Measurements from ENCODE around the gene FAM168A.

FAM168A gene

DNA sequence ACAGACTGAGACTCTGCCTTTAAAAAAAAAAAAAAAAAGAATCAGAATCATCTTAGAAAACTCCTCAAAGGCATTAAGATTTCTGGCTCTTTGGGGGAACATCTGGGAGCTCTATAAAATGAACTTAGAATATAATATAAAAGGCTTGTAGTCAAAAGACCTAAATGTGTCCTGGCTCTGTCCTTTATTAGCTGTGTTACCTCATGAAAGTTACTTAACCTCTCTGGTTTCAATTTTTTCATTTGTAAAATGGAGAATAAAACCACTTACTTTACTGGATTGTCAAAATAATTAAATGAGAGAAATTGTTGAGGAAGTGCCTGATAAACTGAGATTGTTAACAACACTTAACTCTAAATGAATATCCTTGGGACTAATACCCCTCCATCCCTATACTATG, 81.8 kb downstream of the FAM168A start:
- Histone ChIP-seq H3K4me3 (ENCODE audit: low read depth, low read length) (no peak overlapping the region), H3K27ac (ENCODE audit: low read depth, low read length) (no peak overlapping the region), H3K27me3 (ENCODE audit: control insufficient read depth, insufficient read depth, low read length) (no peaks in the 10 kb centered on the region), H3K9me3 (ENCODE audit: control insufficient read depth, insufficient read depth, low read depth, low read length) (no peaks in the 10 kb centered on the region), H3K36me3 (ENCODE audit: control insufficient read depth, insufficient read depth, low read length) (no peaks in the 10 kb centered on the region), H3K9ac (ENCODE audit: low read length) (no peak overlapping the region), H3K4me1 (ENCODE audit: control insufficient read depth, insufficient read depth, low read length) (0 out of 2 replicates have a peak, but pooled peaks cover 5% of the 10 kb centered on the region)

DNA sequence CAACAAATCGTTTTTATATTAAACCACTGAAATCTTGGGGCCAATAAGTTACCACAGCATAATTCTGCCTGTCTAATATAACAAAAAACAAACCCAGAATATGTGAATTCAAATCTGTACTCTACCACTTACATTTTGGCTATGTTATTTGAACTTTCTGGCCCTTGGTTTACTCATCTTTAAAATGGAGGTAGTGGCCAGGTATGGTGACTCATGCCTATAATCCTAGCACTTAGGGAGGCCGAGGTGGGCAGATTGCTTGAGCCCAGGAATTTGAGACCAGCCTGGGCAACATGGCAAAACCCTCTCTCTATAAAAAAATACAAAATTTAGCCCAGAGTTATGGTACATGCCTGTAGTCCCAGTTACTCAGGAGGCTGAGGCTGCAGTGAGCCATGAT, 84.2 kb downstream of the FAM168A start:
- no peak overlapping the region for H3K4me3 ChIP-seq (ENCODE audit: low read depth, low read length)
- H3K27ac ChIP-seq (ENCODE audit: low read depth, low read length) = no peak overlapping the region
- no peak overlapping the region for H3K9ac ChIP-seq (ENCODE audit: low read length)
- no peaks in the 10 kb centered on the region for H3K36me3 ChIP-seq (ENCODE audit: control insufficient read depth, insufficient read depth, low read length)
- H3K4me1 ChIP-seq (ENCODE audit: control insufficient read depth, insufficient read depth, low read length) = no peaks in the 10 kb centered on the region
- no peaks in the 10 kb centered on the region for H3K27me3 ChIP-seq (ENCODE audit: control insufficient read depth, insufficient read depth, low read length)
- peaks cover 2% of the 10 kb centered on the region; the same call in 1 of the 2 replicates for H3K9me3 ChIP-seq (ENCODE audit: control insufficient read depth, insufficient read depth, low read depth, low read length)

DNA sequence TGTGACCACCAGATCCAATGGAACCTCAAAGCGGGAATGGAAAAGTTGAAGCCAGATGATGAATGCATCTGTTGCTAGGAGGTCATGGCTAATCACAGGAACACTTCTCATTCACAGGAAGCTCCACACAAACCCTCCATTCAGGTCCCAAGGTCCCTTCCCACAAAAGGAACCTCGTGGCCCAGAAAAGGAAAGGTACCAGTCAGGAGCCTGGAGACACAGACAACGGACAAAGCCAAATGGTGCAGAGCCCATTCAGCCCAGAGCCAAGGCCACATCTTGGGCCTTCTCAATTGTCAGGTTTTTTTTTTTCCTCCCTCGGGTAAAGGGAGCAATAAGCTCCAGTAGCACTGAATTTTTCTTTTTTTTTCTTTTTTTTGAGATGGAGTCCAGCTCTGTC, 87.0 kb downstream of the FAM168A start:
- no peak overlapping the region for H3K27ac ChIP-seq (ENCODE audit: low read depth, low read length)
- no peaks in the 10 kb centered on the region for H3K27me3 ChIP-seq (ENCODE audit: control insufficient read depth, insufficient read depth, low read length)
- H3K36me3 ChIP-seq (ENCODE audit: control insufficient read depth, insufficient read depth, low read length) = no peaks in the 10 kb centered on the region
- H3K4me1 ChIP-seq (ENCODE audit: control insufficient read depth, insufficient read depth, low read length) = no peaks in the 10 kb centered on the region
- H3K4me3 ChIP-seq (ENCODE audit: low read depth, low read length) = no peak overlapping the region
- H3K9ac ChIP-seq (ENCODE audit: low read length) = no peak overlapping the region
- peaks cover 5% of the 10 kb centered on the region; the same call in 1 of the 2 replicates for H3K9me3 ChIP-seq (ENCODE audit: control insufficient read depth, insufficient read depth, low read depth, low read length)

DNA sequence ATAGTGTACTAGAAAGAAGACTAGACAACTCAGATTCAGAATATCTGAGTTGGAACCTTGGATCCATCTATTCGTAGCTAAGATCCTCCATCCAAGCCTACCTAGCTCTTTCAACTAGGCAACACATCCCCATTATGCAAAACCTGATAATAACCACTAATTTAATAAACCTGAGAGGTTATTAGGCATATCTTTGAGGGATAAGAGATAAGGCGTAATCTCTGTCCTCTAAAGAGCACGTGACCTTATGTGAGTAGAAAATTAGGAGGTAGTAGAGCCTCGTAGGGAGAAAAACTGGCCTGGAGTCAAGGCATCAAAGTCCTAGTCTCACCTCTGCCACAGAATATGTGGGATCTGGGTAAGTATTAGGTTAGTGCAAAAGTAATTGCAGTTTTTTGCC, 87.8 kb downstream of the FAM168A start:
- H3K4me3 ChIP-seq (ENCODE audit: low read depth, low read length) = no peak overlapping the region
- no peak overlapping the region for H3K27ac ChIP-seq (ENCODE audit: low read depth, low read length)
- no peaks in the 10 kb centered on the region for H3K4me1 ChIP-seq (ENCODE audit: control insufficient read depth, insufficient read depth, low read length)
- H3K36me3 ChIP-seq (ENCODE audit: control insufficient read depth, insufficient read depth, low read length) = no peaks in the 10 kb centered on the region
- no peaks in the 10 kb centered on the region for H3K27me3 ChIP-seq (ENCODE audit: control insufficient read depth, insufficient read depth, low read length)
- peaks cover 5% of the 10 kb centered on the region; the same call in 1 of the 2 replicates for H3K9me3 ChIP-seq (ENCODE audit: control insufficient read depth, insufficient read depth, low read depth, low read length)
- no peak overlapping the region for H3K9ac ChIP-seq (ENCODE audit: low read length)

DNA sequence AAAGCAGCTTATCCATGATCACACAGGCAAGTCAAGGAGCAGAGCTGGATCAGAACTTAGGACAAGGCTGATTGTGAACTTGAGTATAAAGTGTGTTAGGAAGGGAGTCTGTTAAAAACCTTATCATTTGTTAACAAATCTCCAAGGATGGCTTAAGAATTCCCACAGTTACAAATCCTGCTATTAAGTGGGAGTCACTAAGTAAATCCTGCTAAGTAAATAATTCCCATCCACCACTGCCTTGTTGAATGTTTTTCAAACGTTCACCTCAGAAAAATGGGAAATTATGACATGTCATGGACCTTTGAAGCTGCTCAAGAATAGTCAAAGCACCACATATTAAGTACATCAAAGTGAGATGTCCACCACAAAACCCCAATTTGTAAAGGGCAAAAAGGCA, 88.7 kb downstream of the FAM168A start:
- Histone ChIP-seq H3K27me3 (ENCODE audit: control insufficient read depth, insufficient read depth, low read length) (no peaks in the 10 kb centered on the region), H3K9ac (ENCODE audit: low read length) (no peak overlapping the region), H3K9me3 (ENCODE audit: control insufficient read depth, insufficient read depth, low read depth, low read length) (peaks cover 8% of the 10 kb centered on the region; the same call in 1 of the 2 replicates), H3K36me3 (ENCODE audit: control insufficient read depth, insufficient read depth, low read length) (no peaks in the 10 kb centered on the region), H3K27ac (ENCODE audit: low read depth, low read length) (no peak overlapping the region), H3K4me3 (ENCODE audit: low read depth, low read length) (no peak overlapping the region), H3K4me1 (ENCODE audit: control insufficient read depth, insufficient read depth, low read length) (no peaks in the 10 kb centered on the region)

DNA sequence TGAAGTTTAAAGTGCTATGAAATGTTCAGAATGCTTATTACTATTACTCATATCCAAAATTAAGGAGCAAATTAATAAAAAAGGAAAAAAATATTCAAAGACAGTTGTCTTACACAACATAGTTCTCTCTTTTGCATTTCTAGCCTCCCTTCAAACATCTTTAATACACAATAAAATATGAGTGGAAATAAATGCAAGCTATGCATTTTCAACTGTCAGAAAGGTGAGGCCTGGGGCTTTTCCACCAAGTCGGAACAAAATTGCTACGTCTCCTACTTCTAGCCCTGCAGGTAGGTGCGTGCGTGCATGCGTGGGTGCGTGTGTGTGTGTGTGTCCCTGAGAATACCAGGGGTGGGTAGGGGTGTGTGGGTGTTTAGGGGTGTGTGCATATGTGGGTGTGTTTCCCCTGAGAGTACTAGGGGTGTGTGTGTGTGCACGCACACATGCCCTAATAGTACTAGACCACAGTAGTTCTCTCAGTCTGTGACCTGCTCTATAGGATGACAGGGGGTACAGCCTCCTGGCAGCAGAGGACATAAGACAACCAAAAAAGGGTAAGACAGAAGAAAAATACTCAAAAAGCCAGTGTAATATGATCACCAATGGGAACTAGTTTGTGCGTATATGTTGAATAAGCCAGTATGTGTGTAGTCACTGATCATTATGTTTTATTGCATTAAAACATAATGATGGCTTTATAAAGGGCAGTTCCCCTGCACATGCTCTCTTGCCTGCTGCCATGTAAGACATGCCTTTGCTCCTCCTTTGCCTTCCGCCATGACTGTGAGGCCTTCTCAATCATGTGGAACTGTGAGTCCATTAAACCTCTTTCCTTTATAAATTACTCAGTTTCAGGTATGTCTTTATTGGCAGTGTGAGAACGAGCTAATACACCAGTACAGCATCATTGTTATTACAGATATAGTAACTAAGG, 89.4 kb downstream of the FAM168A start:
- H3K9me3 ChIP-seq (ENCODE audit: control insufficient read depth, insufficient read depth, low read depth, low read length) = peaks cover 8% of the 10 kb centered on the region; the same call in 1 of the 2 replicates
- no peaks in the 10 kb centered on the region for H3K36me3 ChIP-seq (ENCODE audit: control insufficient read depth, insufficient read depth, low read length)
- H3K9ac ChIP-seq (ENCODE audit: low read length) = no peak overlapping the region
- H3K4me3 ChIP-seq (ENCODE audit: low read depth, low read length) = no peak overlapping the region
- no peaks in the 10 kb centered on the region for H3K4me1 ChIP-seq (ENCODE audit: control insufficient read depth, insufficient read depth, low read length)
- H3K27ac ChIP-seq (ENCODE audit: low read depth, low read length) = no peak overlapping the region
- H3K27me3 ChIP-seq (ENCODE audit: control insufficient read depth, insufficient read depth, low read length) = no peaks in the 10 kb centered on the region

DNA sequence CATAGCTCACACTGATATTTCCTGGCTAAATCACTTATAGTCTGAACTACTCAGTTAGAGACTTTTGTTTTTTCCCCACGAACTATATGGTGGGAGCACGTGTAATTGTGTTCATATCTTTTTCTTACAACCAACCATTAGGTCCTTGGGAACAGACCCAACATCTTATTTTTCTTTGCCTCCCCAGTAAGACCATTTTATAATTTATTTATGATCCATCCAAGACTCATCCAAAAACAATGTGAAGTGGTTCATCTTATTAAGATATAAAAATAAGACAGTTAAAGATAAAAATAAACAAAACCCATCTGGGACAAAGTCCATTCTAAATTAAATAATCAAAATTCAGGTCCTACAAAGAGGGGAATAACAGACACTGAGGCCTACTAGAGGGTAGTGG, 90.8 kb downstream of the FAM168A start:
- Histone ChIP-seq H3K36me3 (ENCODE audit: control insufficient read depth, insufficient read depth, low read length) (no peaks in the 10 kb centered on the region), H3K27ac (ENCODE audit: low read depth, low read length) (no peak overlapping the region), H3K4me3 (ENCODE audit: low read depth, low read length) (no peak overlapping the region), H3K9ac (ENCODE audit: low read length) (no peak overlapping the region), H3K4me1 (ENCODE audit: control insufficient read depth, insufficient read depth, low read length) (no peaks in the 10 kb centered on the region), H3K9me3 (ENCODE audit: control insufficient read depth, insufficient read depth, low read depth, low read length) (peaks cover 8% of the 10 kb centered on the region; the same call in 1 of the 2 replicates), H3K27me3 (ENCODE audit: control insufficient read depth, insufficient read depth, low read length) (no peaks in the 10 kb centered on the region)

DNA sequence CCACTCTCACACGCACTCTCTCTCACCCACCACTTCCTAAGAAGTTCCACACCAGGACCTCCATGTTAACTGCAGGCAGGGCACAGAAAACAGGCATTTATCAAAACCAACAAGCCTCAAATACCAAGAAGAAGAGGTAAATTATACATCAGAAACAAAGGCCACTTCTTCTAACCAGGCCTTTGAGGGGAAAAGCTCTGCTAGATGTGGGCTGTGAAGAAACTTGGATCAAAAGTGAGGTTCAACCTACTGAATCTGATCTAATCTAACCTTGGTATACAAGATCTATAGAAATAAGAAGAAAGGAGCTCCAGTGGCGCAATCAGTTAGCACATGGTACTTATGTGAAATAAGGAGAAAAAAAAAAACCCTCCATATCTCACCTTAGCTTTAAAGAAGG, 91.9 kb downstream of the FAM168A start:
- no peaks in the 10 kb centered on the region for H3K36me3 ChIP-seq (ENCODE audit: control insufficient read depth, insufficient read depth, low read length)
- no peak overlapping the region for H3K4me3 ChIP-seq (ENCODE audit: low read depth, low read length)
- H3K27me3 ChIP-seq (ENCODE audit: control insufficient read depth, insufficient read depth, low read length) = no peaks in the 10 kb centered on the region
- H3K9me3 ChIP-seq (ENCODE audit: control insufficient read depth, insufficient read depth, low read depth, low read length) = peaks cover 8% of the 10 kb centered on the region; the same call in 1 of the 2 replicates
- H3K9ac ChIP-seq (ENCODE audit: low read length) = no peak overlapping the region
- no peaks in the 10 kb centered on the region for H3K4me1 ChIP-seq (ENCODE audit: control insufficient read depth, insufficient read depth, low read length)
- no peak overlapping the region for H3K27ac ChIP-seq (ENCODE audit: low read depth, low read length)

DNA sequence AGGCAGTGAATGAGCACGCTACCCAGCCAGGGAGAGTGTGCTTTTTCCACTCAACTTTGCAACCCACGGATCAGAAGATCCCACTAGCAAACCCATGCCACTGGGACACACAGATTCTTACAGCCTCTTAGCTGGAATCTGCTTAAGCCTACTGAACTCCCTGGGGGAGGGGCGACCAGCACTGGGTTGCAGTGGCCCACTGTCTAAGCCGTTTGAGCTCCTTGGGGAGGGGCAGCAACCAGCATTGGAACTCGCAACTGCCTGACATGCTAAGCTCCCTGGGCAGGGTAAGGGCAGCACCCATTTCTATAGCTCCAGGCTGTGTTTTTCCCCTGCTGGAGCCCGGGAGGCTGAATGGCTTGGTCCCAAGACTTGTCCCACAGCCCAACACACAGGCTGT, 99.6 kb downstream of the FAM168A start:
- peaks cover 15% of the 10 kb centered on the region for H3K4me1 ChIP-seq (ENCODE audit: control insufficient read depth, insufficient read depth, low read length)
- H3K36me3 ChIP-seq (ENCODE audit: control insufficient read depth, insufficient read depth, low read length) = no peaks in the 10 kb centered on the region
- H3K4me3 ChIP-seq (ENCODE audit: low read depth, low read length) = no peak overlapping the region
- H3K9ac ChIP-seq (ENCODE audit: low read length) = no peak overlapping the region
- no peaks in the 10 kb centered on the region for H3K9me3 ChIP-seq (ENCODE audit: control insufficient read depth, insufficient read depth, low read depth, low read length)
- H3K27ac ChIP-seq (ENCODE audit: low read depth, low read length) = no peak overlapping the region
- H3K27me3 ChIP-seq (ENCODE audit: control insufficient read depth, insufficient read depth, low read length) = no peaks in the 10 kb centered on the region

DNA sequence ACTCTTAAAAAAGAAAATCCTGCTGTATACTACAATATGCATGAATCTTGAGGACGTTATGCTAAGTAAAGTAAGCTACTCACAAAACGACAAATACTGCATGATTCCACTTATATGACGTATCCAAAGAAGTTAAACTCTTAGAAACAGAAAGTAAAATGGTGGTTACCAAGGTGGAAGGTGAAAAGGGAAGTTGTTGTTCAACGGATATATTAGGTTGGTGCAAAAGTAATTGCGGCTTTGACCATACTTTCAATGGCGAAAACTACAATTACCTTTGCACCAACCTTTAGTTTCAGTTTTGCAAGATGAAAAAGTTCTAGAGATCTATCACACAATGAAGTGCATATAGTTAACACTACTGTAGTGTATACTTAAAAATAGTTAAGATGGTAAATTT, 101.8 kb downstream of the FAM168A start:
- no peak overlapping the region for H3K9ac ChIP-seq (ENCODE audit: low read length)
- H3K27me3 ChIP-seq (ENCODE audit: control insufficient read depth, insufficient read depth, low read length) = no peaks in the 10 kb centered on the region
- no peak overlapping the region for H3K27ac ChIP-seq (ENCODE audit: low read depth, low read length)
- H3K36me3 ChIP-seq (ENCODE audit: control insufficient read depth, insufficient read depth, low read length) = no peaks in the 10 kb centered on the region
- H3K4me1 ChIP-seq (ENCODE audit: control insufficient read depth, insufficient read depth, low read length) = peaks cover 15% of the 10 kb centered on the region
- H3K9me3 ChIP-seq (ENCODE audit: control insufficient read depth, insufficient read depth, low read depth, low read length) = no peaks in the 10 kb centered on the region
- H3K4me3 ChIP-seq (ENCODE audit: low read depth, low read length) = no peak overlapping the region

DNA sequence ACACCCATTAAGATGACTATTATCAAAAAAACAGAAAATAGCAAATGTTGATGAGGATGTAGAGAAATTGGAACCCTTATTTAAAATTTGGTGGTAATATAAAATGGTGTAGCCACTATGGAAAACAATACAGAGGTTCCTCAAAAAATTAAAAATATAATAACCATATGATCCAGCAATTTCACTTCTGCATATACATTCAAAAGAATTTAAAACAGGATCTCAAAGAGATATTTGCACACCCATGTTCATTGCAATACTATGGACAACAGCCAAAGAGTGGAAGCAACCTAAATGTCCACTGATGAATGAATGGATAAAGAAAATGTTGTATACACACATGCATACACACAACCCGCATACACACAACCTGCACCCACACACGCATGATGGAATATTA, 102.2 kb downstream of the FAM168A start:
- Histone ChIP-seq H3K9me3 (ENCODE audit: control insufficient read depth, insufficient read depth, low read depth, low read length) (no peaks in the 10 kb centered on the region), H3K36me3 (ENCODE audit: control insufficient read depth, insufficient read depth, low read length) (no peaks in the 10 kb centered on the region), H3K27me3 (ENCODE audit: control insufficient read depth, insufficient read depth, low read length) (no peaks in the 10 kb centered on the region), H3K27ac (ENCODE audit: low read depth, low read length) (no peak overlapping the region), H3K4me1 (ENCODE audit: control insufficient read depth, insufficient read depth, low read length) (peaks cover 15% of the 10 kb centered on the region), H3K4me3 (ENCODE audit: low read depth, low read length) (no peak overlapping the region), H3K9ac (ENCODE audit: low read length) (no peak overlapping the region)

All from HUES6 (cell line).